HG02623 (cell line): ENCODE results near the gene NOC2L.

Source experiments
- ATAC-seq: cut with Tn5 transposase; IDR thresholded peaks from one replicate; pipeline ENCODE4 v1.9.1; 2021; ENCODE audit warnings: moderate library complexity; ENCODE audit not compliant: unreplicated experiment

NOC2L gene

GRCh38 chr1:932776-933602 lies 26.1 kb downstream of the NOC2L start:
- no peak for ATAC-seq

GRCh38 chr1:932173-932510 lies 26.9 kb downstream of the NOC2L start:
- ATAC-seq, result no peak

- ATAC-seq, result no peak
Observed at GRCh38 chr1:931380-932172, 27.5 kb downstream of the NOC2L start.

- no peak for ATAC-seq
Observed at GRCh38 chr1:930633-931138, 28.4 kb downstream of the NOC2L start.

GRCh38 chr1:929712-930632 lies 29.1 kb downstream of the NOC2L start:
- no peak for ATAC-seq

GRCh38 chr1:928825-929661 lies 30.0 kb downstream of the NOC2L start:
- no peak for ATAC-seq

GRCh38 chr1:927748-928147 lies 31.3 kb downstream of the NOC2L start:
- ATAC-seq, result no peak

- ATAC-seq, result no peak
Observed at GRCh38 chr1:927234-927633, 31.8 kb downstream of the NOC2L start.

GRCh38 chr1:925561-926421 lies 33.3 kb downstream of the NOC2L start:
- ATAC-seq, result no peak

GRCh38 chr1:924656-925560 lies 34.1 kb downstream of the NOC2L start:
- no peak for ATAC-seq

- ATAC-seq, result no peak
Observed at GRCh38 chr1:923991-924655, 34.9 kb downstream of the NOC2L start.

GRCh38 chr1:923131-923990 lies 35.7 kb downstream of the NOC2L start, which contains the start of gene SAMD11:
Gene SAMD11, plus strand, starts transcription at chr1:923923. Its CDS starts 509 bp downstream, at chr1:924432.
- ATAC-seq, result no peak

GRCh38 chr1:921011-921837 lies 37.8 kb downstream of the NOC2L start:
- ATAC-seq, result no peak

- ATAC-seq, result no peak
Observed at GRCh38 chr1:920521-920920, 38.5 kb downstream of the NOC2L start.

- ATAC-seq, result no peak
Observed at GRCh38 chr1:920010-920409, 39.0 kb downstream of the NOC2L start.
